MM.1S (cell line): ENCODE results near the gene GINS3.

Experiments
- EZH2 ChIP-seq: fragments of 300-600 bp; sonication (generic); optimal IDR thresholded peaks from 2 replicates; pipeline ENCODE3; 2017; ENCODE audit warnings: low read depth, mild to moderate bottlenecking, antibody characterized with exemption, low read length, mixed read lengths
- EZH2phosphoT487 ChIP-seq: fragments of 300-600 bp; sonication (generic); IDR thresholded peaks from 2 replicates; pipeline ENCODE4 v1.6.1; 2018; ENCODE audit warnings: antibody characterized with exemption, low read length
- TF ChIP-seq, protein P1 (sequence below): fragments of 300-600 bp; sonication (generic); IDR thresholded peaks from 2 replicates; pipeline ENCODE4 v1.5.1; 2016; ENCODE audit warnings: antibody characterized with exemption, low read length, mixed read lengths

DNA sequence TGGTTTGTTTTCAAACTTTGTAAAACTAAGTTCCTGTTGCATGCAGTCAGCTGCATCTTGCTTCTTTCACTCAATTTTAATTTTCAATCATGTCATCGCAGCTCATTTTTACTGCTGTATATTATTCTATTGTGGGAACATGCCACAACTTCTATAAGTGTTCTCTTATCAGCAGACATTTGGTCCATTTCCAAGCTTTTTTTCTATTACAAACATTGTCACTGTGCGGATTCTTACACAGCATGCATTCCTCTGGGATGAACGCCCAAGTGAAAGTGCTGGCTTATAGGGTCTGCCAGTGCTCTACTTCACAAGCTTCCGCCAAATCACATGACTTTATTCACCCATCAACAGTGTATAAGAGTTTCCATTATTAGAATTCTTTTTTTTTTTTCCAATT, 22.7 kb downstream of the GINS3 start:
- TF ChIP-seq, protein P1, sequence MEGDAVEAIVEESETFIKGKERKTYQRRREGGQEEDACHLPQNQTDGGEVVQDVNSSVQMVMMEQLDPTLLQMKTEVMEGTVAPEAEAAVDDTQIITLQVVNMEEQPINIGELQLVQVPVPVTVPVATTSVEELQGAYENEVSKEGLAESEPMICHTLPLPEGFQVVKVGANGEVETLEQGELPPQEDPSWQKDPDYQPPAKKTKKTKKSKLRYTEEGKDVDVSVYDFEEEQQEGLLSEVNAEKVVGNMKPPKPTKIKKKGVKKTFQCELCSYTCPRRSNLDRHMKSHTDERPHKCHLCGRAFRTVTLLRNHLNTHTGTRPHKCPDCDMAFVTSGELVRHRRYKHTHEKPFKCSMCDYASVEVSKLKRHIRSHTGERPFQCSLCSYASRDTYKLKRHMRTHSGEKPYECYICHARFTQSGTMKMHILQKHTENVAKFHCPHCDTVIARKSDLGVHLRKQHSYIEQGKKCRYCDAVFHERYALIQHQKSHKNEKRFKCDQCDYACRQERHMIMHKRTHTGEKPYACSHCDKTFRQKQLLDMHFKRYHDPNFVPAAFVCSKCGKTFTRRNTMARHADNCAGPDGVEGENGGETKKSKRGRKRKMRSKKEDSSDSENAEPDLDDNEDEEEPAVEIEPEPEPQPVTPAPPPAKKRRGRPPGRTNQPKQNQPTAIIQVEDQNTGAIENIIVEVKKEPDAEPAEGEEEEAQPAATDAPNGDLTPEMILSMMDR = no peak
- TF ChIP-seq EZH2phosphoT487 (no peak), EZH2 (no peak)
